Ectodermal cell (in vitro differentiated cells): ENCODE results near the gene TAS2R60.

Experiments used
- H3K27ac ChIP-seq: 2 replicates; pipeline ENCODE4 v1.7.0; 2013; ENCODE audit warnings: mild to moderate bottlenecking, low read depth, low read length; ENCODE audit not compliant: insufficient read depth, poor library complexity, severe bottlenecking
- H3K27me3 ChIP-seq: 2 replicates; pipeline ENCODE4 v1.7.0; 2013; ENCODE audit warnings: mild to moderate bottlenecking, low read length; ENCODE audit not compliant: insufficient read depth, control insufficient read depth, poor library complexity, severe bottlenecking
- H3K36me3 ChIP-seq: one replicate; pipeline ENCODE4 v1.7.0; 2013; ENCODE audit warnings: low read length; ENCODE audit not compliant: control insufficient read depth, insufficient read depth
- H3K4me1 ChIP-seq: one replicate; pipeline ENCODE4 v1.7.0; 2013; ENCODE audit warnings: low read length; ENCODE audit not compliant: control insufficient read depth, insufficient read depth
- H3K4me3 ChIP-seq: 2 replicates; pipeline ENCODE4 v1.7.0; 2013; ENCODE audit warnings: low read depth, low read length, control low read depth; ENCODE audit not compliant: insufficient read depth
- H3K9me3 ChIP-seq: 2 replicates; pipeline ENCODE4 v1.7.0; 2013; ENCODE audit warnings: mild to moderate bottlenecking, low read length, moderate library complexity; ENCODE audit not compliant: control insufficient read depth
- WGBS, 2 experiments: methylation state at CpG; one replicate each; pipeline ENCODE4 v1.1.7; 2013; ENCODE audit warnings: missing lambda C conversion rate in 2 of 2; 5-methylcytosine and 5-hydroxymethylcytosine counted together

The TAS2R60 gene

GRCh38 chr7:143455491-143455890 lies 12.2 kb downstream of the TAS2R60 start:
- 89 to 100% methylated on average over 1 to 2 of the region's 2 CpGs for WGBS, 2 experiments
- Histone ChIP-seq H3K27ac (no peak overlapping the region), H3K27me3 (no peaks in the 10 kb centered on the region), H3K9me3 (no peaks in the 10 kb centered on the region), H3K4me1 (no peaks in the 10 kb centered on the region), H3K4me3 (no peak overlapping the region), H3K36me3 (no peaks in the 10 kb centered on the region)

- H3K4me3 ChIP-seq, result no peak overlapping the region
- no peak overlapping the region for H3K27ac ChIP-seq
- no peaks in the 10 kb centered on the region for H3K4me1 ChIP-seq
- WGBS, 2 experiments, result 89 to 93% methylated on average over 4 of the region's 4 CpGs
- no peaks in the 10 kb centered on the region for H3K9me3 ChIP-seq
- H3K27me3 ChIP-seq, result no peaks in the 10 kb centered on the region
- H3K36me3 ChIP-seq, result no peaks in the 10 kb centered on the region
These were observed 12.7 kb downstream of the TAS2R60 start for GRCh38 chr7:143455942-143456341.

- 92 to 93% methylated on average over 3 to 4 of the region's 4 CpGs for WGBS, 2 experiments
- Histone ChIP-seq H3K4me1 (no peaks in the 10 kb centered on the region), H3K27ac (no peak overlapping the region), H3K27me3 (no peaks in the 10 kb centered on the region), H3K4me3 (no peak overlapping the region), H3K9me3 (no peaks in the 10 kb centered on the region), H3K36me3 (no peaks in the 10 kb centered on the region)
These were observed 13.9 kb downstream of the TAS2R60 start for GRCh38 chr7:143456992-143457793.

- Histone ChIP-seq H3K27me3 (no peaks in the 10 kb centered on the region), H3K9me3 (no peaks in the 10 kb centered on the region), H3K4me3 (no peak overlapping the region), H3K36me3 (no peaks in the 10 kb centered on the region), H3K27ac (no peak overlapping the region), H3K4me1 (no peaks in the 10 kb centered on the region)
- WGBS, 2 experiments, result 90 to 98% methylated on average over 3 of the region's 3 CpGs
These were observed 15.0 kb downstream of the TAS2R60 start for GRCh38 chr7:143458263-143458662.

GRCh38 chr7:143458681-143459080 lies 15.4 kb downstream of the TAS2R60 start:
- Histone ChIP-seq H3K27ac (no peak overlapping the region), H3K36me3 (no peaks in the 10 kb centered on the region), H3K9me3 (no peaks in the 10 kb centered on the region), H3K27me3 (no peaks in the 10 kb centered on the region), H3K4me1 (no peaks in the 10 kb centered on the region), H3K4me3 (no peak overlapping the region)
- WGBS, 2 experiments, result 91 to 93% methylated on average over 2 to 3 of the region's 3 CpGs

- no peaks in the 10 kb centered on the region for H3K27me3 ChIP-seq
- no peaks in the 10 kb centered on the region for H3K4me1 ChIP-seq
- H3K27ac ChIP-seq, result no peak overlapping the region
- WGBS, 2 experiments, result 90 to 97% methylated on average over 1 of the region's 1 CpG
- H3K36me3 ChIP-seq, result no peaks in the 10 kb centered on the region
- no peaks in the 10 kb centered on the region for H3K9me3 ChIP-seq
- H3K4me3 ChIP-seq, result no peak overlapping the region
These were observed 16.1 kb downstream of the TAS2R60 start for GRCh38 chr7:143459359-143459758.

- Histone ChIP-seq H3K27me3 (no peaks in the 10 kb centered on the region), H3K9me3 (no peaks in the 10 kb centered on the region), H3K27ac (no peak overlapping the region), H3K36me3 (no peaks in the 10 kb centered on the region), H3K4me3 (no peak overlapping the region), H3K4me1 (no peaks in the 10 kb centered on the region)
- WGBS, 2 experiments, result 92 to 96% methylated on average over 3 of the region's 4 CpGs
These were observed 17.2 kb downstream of the TAS2R60 start for GRCh38 chr7:143460271-143460979.

- no peak overlapping the region for H3K4me3 ChIP-seq
- WGBS, 2 experiments, result 91 to 99% methylated on average over 3 of the region's 3 CpGs
- no peaks in the 10 kb centered on the region for H3K4me1 ChIP-seq
- H3K27me3 ChIP-seq, result no peaks in the 10 kb centered on the region
- H3K36me3 ChIP-seq, result no peaks in the 10 kb centered on the region
- no peak overlapping the region for H3K27ac ChIP-seq
- no peaks in the 10 kb centered on the region for H3K9me3 ChIP-seq
These were observed 18.8 kb downstream of the TAS2R60 start for GRCh38 chr7:143462045-143462444.

- H3K27ac ChIP-seq, result no peak overlapping the region
These were observed 20.3 kb downstream of the TAS2R60 start for GRCh38 chr7:143463556-143463955.

GRCh38 chr7:143463957-143464356 lies 20.7 kb downstream of the TAS2R60 start:
- H3K4me3 ChIP-seq, result no peak overlapping the region
- WGBS, 2 experiments, result 83% methylated on average over 1 of the region's 1 CpG
- no peaks in the 10 kb centered on the region for H3K9me3 ChIP-seq
- H3K27ac ChIP-seq, result no peak overlapping the region
- H3K4me1 ChIP-seq, result no peaks in the 10 kb centered on the region
- no peaks in the 10 kb centered on the region for H3K36me3 ChIP-seq
- H3K27me3 ChIP-seq, result no peaks in the 10 kb centered on the region

More at GRCh38 chr7:143463556-143463955, 20.3 kb downstream of the TAS2R60 start:
- Histone ChIP-seq H3K27me3 (no peaks in the 10 kb centered on the region), H3K36me3 (no peaks in the 10 kb centered on the region), H3K4me3 (no peak overlapping the region), H3K9me3 (no peaks in the 10 kb centered on the region), H3K4me1 (no peaks in the 10 kb centered on the region)
